Activated naive CD4-positive, alpha-beta T cell treated with anti-CD3 and anti-CD28 coated beads, Interleukin-2, amount 50 U/mL, for 24 hours (primary cell): ENCODE results near the gene MRO.
"Not testable (repeated sequence)": the region's sequence is repeated elsewhere in the genome, so short reads cannot be mapped to it uniquely, and the experiment has no call there.

Experiments used
- H3K27ac Mint-ChIP-seq: one replicate; pipeline ENCODE4 v1.8.0; 2021; ENCODE audit warnings: mild to moderate bottlenecking, mixed read lengths
- H3K27me3 Mint-ChIP-seq: one replicate; pipeline ENCODE4 v1.8.0; 2021; ENCODE audit warnings: mixed read lengths
- H3K36me3 Mint-ChIP-seq: one replicate; pipeline ENCODE4 v1.8.0; 2021; ENCODE audit warnings: mixed read lengths
- H3K4me1 Mint-ChIP-seq: one replicate; pipeline ENCODE4 v1.8.0; 2021; ENCODE audit warnings: mixed read lengths
- H3K4me3 Mint-ChIP-seq: one replicate; pipeline ENCODE4 v1.8.0; 2021; ENCODE audit warnings: mild to moderate bottlenecking, mixed read lengths
- H3K9me3 Mint-ChIP-seq: one replicate; pipeline ENCODE4 v1.8.0; 2021; ENCODE audit warnings: mixed read lengths

Gene MRO

DNA sequence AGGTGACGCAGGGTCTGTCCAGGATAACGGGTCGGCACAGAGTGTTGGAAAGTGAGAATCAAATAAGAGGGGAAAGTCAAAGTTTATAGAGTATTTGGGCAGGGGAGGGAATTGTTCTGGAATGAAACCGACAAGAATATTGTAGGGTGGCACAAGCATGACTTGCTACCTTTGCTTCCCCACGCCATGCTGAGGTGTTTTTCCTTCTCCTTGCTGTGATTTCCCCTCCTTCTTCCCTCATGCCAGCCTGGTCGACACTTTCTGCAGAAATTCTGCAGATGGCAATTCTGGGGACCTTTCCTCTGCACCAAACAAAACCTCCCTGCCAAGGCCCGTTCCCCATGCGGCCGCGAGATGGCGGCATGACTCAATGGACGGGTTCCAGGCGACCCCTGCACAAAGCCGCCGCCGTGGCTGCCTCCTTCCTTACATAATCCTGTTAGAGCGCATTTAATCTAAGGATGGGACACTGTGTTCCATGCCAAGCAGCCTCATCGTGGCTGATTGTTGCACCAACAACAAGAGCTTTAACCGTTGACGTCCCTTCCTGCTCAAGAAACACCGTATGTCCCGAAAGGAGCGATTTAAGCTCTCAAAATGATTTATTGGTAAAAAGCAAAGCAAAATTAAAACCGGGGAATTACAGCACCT lies at the start of gene MRO:
MRO (minus strand) TSS at position 289 of the 651 bp plus-strand sequence. CDS start 10,616 bp downstream, outside the sequence.
- Mint-ChIP-seq H3K4me3 (no peak within 1 kb of the TSS), H3K27me3 (no peaks in the 10 kb centered on the region), H3K27ac (no peak within 1 kb of the TSS), H3K36me3 (no peaks in the 10 kb centered on the region), H3K9me3 (no peaks in the 10 kb centered on the region), H3K4me1 (no peaks in the 10 kb centered on the region)

DNA sequence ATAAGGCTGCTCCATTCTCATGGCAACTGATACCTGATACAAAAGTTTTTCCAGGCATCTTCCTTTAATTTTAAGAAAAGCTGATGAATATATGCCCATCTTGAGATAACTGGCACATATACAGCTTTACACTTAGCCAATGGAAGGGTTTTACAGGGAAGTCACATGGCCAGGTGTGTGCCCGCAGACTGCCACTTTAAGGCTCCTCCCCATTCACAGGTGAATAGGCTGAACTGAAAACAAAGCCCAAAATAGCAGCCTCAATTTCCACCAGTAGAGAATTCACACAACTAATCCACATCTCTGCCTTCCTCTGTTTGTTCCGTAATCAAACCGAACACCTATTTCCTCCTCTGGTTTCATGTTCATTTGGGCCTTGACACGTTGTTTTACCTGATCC lies 49.3 kb upstream of the MRO start:
- Mint-ChIP-seq H3K27me3 (no peaks in the 10 kb centered on the region), H3K9me3 (no peaks in the 10 kb centered on the region), H3K4me3 (no peak overlapping the region), H3K36me3 (no peaks in the 10 kb centered on the region), H3K4me1 (no peaks in the 10 kb centered on the region), H3K27ac (no peak overlapping the region)

DNA sequence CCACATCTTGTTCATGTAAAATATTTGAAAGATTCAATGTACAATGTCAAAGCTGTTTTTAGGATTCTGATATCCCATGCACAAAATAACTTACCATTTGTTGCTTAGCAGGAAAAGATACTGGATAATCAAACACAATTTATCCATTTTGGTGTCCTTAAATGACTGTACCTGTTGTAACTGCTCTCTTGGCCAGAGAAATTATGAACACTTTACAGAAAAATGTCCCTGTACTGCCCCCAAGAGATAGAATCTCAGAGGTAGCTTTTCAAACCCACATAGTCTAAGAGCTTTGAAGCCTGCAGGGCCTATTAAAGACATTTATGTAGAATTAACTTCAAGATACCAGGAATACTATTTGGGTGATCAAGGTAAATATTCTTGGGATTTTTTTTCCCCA lies 46.9 kb upstream of the MRO start:
- no peaks in the 10 kb centered on the region for H3K4me1 Mint-ChIP-seq

DNA sequence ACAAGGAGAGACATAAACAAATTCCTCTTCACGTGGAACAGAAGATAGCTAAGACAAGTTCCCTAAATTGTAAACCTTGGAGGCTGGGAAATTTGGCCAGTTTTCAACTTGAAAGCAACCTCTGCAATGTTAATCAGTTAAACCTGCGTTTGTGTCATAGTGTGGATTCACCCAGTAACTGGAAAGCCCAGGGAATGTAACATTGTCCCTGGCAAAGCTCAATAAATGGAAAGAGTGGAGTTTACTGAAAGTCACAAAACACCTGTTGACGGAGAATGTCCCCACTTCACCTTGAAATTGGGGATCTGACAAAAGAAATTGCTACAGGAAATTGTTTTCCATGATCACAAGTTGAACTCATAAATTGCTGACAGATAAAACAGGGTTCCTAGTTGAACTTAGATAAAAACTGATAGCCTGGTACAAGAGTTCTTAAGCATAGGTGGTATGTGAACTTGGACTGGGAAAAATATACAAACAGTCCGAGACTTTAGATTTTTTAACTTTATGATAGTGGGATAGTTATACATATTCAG lies 44.1 kb upstream of the MRO start:
- no peaks in the 10 kb centered on the region for H3K27me3 Mint-ChIP-seq
- H3K27ac Mint-ChIP-seq = no peak overlapping the region
- H3K36me3 Mint-ChIP-seq = no peaks in the 10 kb centered on the region

More for the DNA sequence above, 46.9 kb upstream of the MRO start:
- Mint-ChIP-seq H3K4me3 (no peak overlapping the region), H3K27me3 (no peaks in the 10 kb centered on the region), H3K27ac (no peak overlapping the region), H3K9me3 (no peaks in the 10 kb centered on the region), H3K36me3 (no peaks in the 10 kb centered on the region)

DNA sequence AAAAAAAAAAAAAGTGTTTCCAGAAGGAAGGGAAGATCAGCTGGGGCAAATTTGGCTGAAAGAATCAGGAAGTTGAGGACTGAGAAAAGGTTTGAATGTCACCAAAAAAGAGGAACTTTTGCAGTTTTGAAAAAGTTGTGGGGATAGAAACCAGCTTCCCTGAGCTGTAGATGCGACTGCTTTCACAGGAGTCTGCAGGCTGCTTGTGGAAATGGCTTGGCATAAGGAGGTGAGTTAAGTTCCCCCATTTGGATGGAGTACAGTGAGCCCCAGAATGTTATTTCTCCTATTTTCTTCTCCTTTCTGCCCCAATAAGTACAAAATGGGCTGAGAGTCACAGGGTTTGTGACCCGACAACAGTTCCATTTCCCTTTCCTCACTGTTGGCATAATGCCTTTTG lies 42.6 kb upstream of the MRO start:
- H3K36me3 Mint-ChIP-seq = no peaks in the 10 kb centered on the region
- H3K4me1 Mint-ChIP-seq = no peaks in the 10 kb centered on the region
- no peak overlapping the region for H3K27ac Mint-ChIP-seq
- no peaks in the 10 kb centered on the region for H3K27me3 Mint-ChIP-seq
- H3K4me3 Mint-ChIP-seq = no peak overlapping the region
- H3K9me3 Mint-ChIP-seq = no peaks in the 10 kb centered on the region

More for the DNA sequence above, 44.1 kb upstream of the MRO start:
- no peak overlapping the region for H3K4me3 Mint-ChIP-seq
- no peaks in the 10 kb centered on the region for H3K4me1 Mint-ChIP-seq
- no peaks in the 10 kb centered on the region for H3K9me3 Mint-ChIP-seq

DNA sequence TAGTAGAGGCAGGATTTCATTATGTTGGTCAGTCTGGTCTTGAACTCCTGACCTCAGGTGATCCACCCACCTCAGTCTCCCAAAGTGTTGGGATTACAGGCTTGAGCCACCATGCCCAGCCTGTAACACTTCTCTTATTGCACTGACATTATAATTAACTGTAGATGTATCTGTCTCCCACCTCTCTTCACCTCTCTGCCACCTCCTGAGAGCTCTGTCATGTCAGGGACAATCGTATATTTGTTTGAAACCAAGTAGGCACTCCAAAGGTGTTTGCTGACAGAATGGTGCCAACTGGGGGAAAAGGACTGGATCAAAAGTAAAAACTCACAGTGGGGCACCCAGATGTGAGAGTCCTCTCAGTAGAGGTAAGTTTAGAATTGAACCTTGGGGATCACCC lies 41.8 kb upstream of the MRO start:
- Mint-ChIP-seq H3K9me3 (no peaks in the 10 kb centered on the region), H3K4me3 (no peak overlapping the region), H3K27me3 (no peaks in the 10 kb centered on the region), H3K36me3 (no peaks in the 10 kb centered on the region), H3K27ac (no peak overlapping the region), H3K4me1 (no peaks in the 10 kb centered on the region)

DNA sequence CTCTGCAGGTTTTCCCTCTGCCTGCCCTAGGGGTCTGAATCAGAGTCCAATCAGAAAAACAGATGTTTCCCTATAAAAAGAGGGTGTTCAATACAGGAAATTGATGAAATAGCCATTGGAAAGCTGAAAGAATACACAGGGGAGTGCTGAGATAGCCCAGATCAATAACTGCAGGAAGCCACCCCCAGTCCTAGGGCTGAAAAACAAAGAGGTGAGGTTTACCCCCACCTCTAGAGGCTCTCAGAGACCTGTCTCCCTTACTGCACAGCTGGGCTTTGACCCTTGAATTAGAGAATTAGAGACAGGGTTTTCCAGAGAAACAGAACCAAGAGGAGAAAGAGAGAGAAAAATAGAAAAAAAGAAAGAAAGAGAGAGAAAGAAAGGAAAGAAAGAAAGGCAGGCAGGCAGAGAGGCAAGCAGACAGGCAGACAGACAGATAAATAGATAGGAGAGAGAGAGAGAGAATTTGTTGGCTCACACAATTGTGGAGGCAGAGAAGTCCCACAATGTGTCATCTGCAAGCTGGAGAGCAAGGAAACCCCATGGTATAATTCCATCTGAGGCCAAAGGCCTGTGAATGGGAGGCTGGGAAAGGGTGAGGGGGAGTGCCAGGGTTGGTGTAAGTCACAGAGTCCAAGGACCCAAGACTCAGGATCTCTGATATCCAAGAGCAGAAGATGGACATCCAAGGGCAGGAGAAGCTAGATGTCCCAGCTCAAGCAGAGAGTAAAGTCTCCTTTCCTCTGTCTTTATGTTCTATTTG lies 40.2 kb upstream of the MRO start:
- no peak overlapping the region for H3K4me3 Mint-ChIP-seq
- H3K4me1 Mint-ChIP-seq = no peaks in the 10 kb centered on the region
- H3K27me3 Mint-ChIP-seq = no peaks in the 10 kb centered on the region
- H3K9me3 Mint-ChIP-seq = no peaks in the 10 kb centered on the region
- no peak overlapping the region for H3K27ac Mint-ChIP-seq
- H3K36me3 Mint-ChIP-seq = no peaks in the 10 kb centered on the region

DNA sequence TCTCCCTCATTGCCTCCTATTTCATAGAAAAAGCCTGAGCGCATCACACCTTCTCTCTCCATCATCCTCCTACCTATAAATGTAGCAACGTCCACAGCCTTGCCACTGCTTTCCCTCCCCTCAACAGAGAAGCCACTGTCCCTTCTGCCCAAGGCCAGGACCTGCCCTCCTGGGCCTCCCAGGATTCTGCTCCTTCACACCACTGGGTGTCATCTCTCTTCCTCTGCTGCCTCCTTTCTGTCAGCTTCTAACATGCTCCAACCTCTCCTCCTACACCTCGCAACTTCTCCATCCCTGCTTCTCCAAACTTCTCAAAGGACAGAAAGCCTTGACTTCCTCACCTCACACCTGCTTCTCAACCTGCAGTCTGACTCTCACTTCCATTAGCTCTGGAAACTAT lies 37.9 kb upstream of the MRO start:
- H3K4me1 Mint-ChIP-seq = no peaks in the 10 kb centered on the region
- peaks cover 2% of the 10 kb centered on the region for H3K27me3 Mint-ChIP-seq
- no peaks in the 10 kb centered on the region for H3K9me3 Mint-ChIP-seq
- H3K36me3 Mint-ChIP-seq = peaks cover 2% of the 10 kb centered on the region
- H3K27ac Mint-ChIP-seq = no peak overlapping the region
- no peak overlapping the region for H3K4me3 Mint-ChIP-seq

DNA sequence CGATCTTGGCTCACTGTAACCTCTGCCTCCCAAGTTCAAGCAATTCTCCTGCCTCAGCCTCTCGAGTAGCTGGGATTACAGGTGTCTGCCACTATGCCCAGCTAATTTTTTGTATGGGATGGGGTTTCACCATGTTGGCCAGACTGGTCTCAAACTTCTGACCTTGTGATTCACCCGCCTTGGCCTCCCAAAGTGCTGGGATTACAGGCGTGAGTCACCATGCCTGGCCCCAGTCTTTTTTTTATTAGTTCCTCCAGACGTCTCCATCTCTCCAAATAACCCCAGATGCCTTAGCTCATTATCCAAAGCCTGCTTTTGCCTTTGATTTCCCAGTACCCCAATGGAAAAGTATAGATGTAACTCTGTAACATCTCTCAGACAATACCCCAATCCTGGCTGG lies 37.4 kb upstream of the MRO start:
- not testable (repeated sequence) for H3K4me3 Mint-ChIP-seq, H3K27me3 Mint-ChIP-seq, H3K36me3 Mint-ChIP-seq, H3K4me1 Mint-ChIP-seq, H3K27ac Mint-ChIP-seq, H3K9me3 Mint-ChIP-seq

DNA sequence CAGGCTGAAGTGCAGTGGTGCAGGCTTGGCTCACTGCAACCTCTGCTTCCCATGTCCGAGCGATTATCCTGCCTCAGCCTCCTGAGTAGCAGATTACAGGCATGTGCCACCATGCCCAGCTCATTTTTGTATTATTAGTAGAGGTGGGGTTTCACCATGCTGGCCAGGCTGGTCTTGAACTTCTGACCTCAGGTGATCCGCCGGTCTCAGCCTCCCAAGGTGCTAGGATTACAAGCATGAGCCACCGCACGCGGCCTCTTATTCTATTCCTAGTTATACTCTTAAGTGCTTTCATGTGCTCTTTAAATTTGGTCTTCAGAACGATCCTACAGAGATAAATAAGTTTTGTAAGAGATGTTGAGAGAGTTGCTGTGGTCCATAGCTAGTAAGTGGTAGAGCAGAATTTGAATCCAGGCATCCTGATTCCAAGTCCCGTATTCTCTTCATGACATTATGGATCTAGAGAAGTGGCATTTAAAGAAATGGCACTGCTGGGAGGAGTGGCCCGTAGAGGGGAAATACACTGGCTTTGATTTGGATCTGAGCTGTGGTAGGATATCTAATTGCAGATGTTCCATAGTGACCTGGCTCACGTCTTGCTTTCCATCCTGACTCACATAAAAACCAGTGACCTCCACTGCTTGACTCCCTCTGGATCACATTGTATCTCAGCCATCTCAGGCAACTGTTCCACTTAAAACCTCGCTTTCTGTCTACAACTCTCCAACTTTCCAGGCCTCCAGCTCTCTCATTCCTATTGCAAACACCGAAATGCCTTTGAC lies 36.4 kb upstream of the MRO start:
- no peak overlapping the region for H3K4me3 Mint-ChIP-seq
- H3K4me1 Mint-ChIP-seq = no peaks in the 10 kb centered on the region
- H3K36me3 Mint-ChIP-seq = peaks cover 2% of the 10 kb centered on the region
- no peaks in the 10 kb centered on the region for H3K9me3 Mint-ChIP-seq
- H3K27me3 Mint-ChIP-seq = peaks cover 2% of the 10 kb centered on the region
- no peak overlapping the region for H3K27ac Mint-ChIP-seq

DNA sequence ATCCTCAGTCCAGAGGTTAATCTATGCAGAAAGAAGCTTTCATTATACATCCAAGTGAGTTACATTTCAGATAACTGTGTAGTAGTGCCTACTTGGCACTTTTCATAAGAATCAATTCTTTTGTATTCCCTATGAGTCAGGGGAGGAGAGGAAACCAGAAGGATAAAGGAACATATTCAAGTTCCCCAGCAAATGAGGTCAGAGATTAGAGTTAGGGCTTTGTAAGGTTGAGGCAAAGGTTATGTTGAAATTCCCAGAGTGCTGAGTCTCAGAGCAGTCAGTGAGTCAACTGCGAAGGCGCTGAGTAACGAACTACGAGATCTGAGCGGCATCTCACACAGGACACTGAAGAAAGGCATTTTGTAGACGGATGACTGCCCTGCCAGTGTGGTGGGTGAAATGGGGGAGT lies 34.1 kb upstream of the MRO start:
- H3K27ac Mint-ChIP-seq = no peak overlapping the region
- H3K9me3 Mint-ChIP-seq = no peaks in the 10 kb centered on the region
- H3K4me3 Mint-ChIP-seq = no peak overlapping the region
- no peaks in the 10 kb centered on the region for H3K4me1 Mint-ChIP-seq
- peaks cover 2% of the 10 kb centered on the region for H3K36me3 Mint-ChIP-seq
- H3K27me3 Mint-ChIP-seq = peaks cover 2% of the 10 kb centered on the region

DNA sequence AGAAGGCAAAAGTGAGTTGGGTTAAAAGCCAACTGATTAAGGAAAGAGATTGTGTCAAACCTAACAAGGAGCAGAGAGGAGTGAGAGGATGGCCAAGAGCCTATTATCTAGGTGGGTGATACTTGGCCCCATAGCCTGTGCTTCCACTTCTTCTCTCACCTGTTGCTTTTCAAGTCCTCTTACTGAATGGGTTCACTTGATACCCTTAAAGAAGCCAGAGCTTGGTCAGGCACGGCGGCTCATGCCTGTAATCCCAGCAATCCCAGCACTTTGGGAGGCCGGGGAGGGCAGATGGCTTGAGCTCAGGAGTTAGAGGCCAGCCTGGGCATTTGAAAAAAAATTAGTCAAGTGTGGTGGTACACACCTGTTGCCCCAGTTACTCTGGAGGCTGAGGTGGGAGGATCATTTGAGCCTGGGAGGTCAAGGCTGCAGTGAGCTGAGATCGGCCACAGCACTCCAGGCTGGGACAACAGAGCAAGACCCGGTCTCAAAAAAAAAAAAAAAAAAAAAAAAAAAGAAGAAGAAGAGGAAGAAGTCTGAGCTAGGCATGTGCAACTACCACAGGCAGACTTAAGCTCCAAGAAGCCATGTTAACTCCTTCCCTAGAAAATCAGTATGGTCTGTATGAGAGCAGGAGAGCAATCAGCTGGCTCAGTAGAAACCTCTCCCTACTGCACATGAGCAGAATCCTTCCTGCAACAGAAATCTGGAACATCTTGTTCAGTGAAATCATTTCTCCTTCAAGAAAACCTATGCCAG lies 30.7 kb upstream of the MRO start:
- no peaks in the 10 kb centered on the region for H3K4me1 Mint-ChIP-seq
- H3K36me3 Mint-ChIP-seq = peaks cover 2% of the 10 kb centered on the region
- H3K9me3 Mint-ChIP-seq = no peaks in the 10 kb centered on the region
- H3K4me3 Mint-ChIP-seq = no peak overlapping the region
- peaks cover 2% of the 10 kb centered on the region for H3K27me3 Mint-ChIP-seq
- H3K27ac Mint-ChIP-seq = peak overlapping the region; percentile 63

DNA sequence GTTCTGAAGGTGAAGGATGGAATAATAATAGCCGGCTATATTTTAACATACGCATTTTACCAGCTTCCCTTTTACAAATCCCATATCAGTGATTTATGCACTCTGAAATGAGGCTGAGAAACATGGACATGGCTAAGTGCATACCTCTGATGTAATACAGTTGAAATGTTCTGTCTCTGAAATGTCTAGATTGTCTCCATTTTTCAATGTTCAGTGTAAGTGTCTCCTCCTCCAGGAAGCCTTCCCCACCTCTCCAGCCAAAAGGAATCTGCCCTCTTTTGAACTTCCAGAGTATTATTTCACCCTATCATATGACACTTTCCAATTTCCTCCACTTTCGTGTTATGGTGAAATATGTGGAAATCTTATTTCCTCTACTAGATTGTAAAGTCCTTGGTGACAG lies 29.6 kb upstream of the MRO start:
- Mint-ChIP-seq H3K27me3 (peaks cover 1% of the 10 kb centered on the region), H3K9me3 (no peaks in the 10 kb centered on the region), H3K27ac (no peak overlapping the region), H3K4me1 (no peaks in the 10 kb centered on the region), H3K36me3 (peaks cover under 1% of the 10 kb centered on the region), H3K4me3 (no peak overlapping the region)

DNA sequence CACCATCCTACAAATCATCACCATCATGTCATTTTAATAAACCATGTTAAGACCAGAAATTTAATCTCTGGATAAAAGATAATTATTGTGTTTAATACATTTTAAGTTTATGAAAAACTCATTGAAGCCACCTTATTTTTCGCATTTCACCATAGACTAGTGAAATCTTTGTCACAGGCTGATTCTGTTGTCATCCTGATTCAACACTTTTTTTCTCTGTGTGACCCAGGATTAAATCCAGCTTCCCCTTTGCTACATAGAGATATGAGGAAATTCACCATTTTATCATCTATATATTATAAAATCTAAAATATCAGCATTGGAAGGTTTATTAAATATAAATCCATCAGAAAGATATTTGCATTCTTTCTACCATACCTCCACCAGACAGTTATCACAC lies 29.2 kb upstream of the MRO start:
- Mint-ChIP-seq H3K9me3 (no peaks in the 10 kb centered on the region), H3K27ac (no peak overlapping the region), H3K36me3 (no peaks in the 10 kb centered on the region), H3K4me1 (no peaks in the 10 kb centered on the region), H3K4me3 (no peak overlapping the region), H3K27me3 (no peaks in the 10 kb centered on the region)

DNA sequence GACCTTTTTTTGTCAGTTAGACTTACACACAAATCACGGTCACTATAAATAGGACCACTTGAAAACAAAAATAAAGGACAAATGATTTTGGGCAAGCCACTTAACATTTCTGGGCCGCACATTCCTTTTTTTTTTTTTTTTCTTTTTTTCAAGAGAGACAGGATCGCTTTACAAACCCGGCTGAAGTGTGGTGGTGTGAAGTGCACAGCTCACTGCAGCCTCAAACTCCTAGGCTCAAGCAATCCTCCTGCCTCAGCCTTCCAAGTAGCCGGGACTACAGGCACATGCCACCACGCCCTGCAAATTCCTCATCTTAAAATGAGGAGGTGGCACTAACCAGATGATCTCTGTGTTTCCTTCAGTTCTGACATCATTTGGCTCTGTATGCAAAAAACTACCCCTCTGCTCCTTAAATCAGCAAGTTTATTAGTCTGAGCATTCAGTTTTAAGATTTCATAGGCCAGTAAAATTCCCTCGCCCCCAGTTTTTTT lies 28.3 kb upstream of the MRO start:
- Mint-ChIP-seq H3K4me3 (no peak overlapping the region), H3K9me3 (no peaks in the 10 kb centered on the region), H3K4me1 (no peaks in the 10 kb centered on the region), H3K27me3 (no peaks in the 10 kb centered on the region), H3K36me3 (no peaks in the 10 kb centered on the region), H3K27ac (no peak overlapping the region)
